Gastrocnemius medialis (tissue), 4 donors: Measurements from ENCODE around the gene DNAJB12. TPM values are rescaled to one million over a fixed set of nuclear protein-coding genes. Genes with fewer than 3 reads are reported as not detected.

ENCODE experiments used
- ATAC-seq, 2 donors: fragments of 150-250 bp; one replicate each; pipeline ENCODE4 v1.9.1; 2016
- DNase-seq, 2 donors: peaks; one replicate each; pipeline ENCODE4 v3.0.0-alpha.2; 2019
- H3K27ac ChIP-seq, 4 donors: fragments of 200-600 bp; sonication (generic); 1 replicate in 1 of 4; 2 replicates in 3 of 4; pipeline ENCODE4 v1.5.1; 2016 to 2018; ENCODE audit warnings: mild to moderate bottlenecking in 2 of 4, moderate library complexity in 1 of 4
- H3K27me3 ChIP-seq, 3 donors: fragments of 200-600 bp; sonication (generic) in 2 of 3; 1 replicate in 1 of 3; 2 replicates in 2 of 3; pipeline versions ENCODE4 v1.5.1 to v1.6.0; 2016 to 2019; ENCODE audit warnings: mild to moderate bottlenecking in 1 of 3, moderate library complexity in 1 of 3
- H3K36me3 ChIP-seq, 2 donors: fragments of 200-600 bp; sonication (generic) in 1 of 2; one replicate each; pipeline ENCODE4 v1.5.1; 2017 to 2018
- H3K4me1 ChIP-seq, 2 donors: fragments of 200-600 bp; sonication (generic) in 1 of 2; one replicate each; pipeline ENCODE4 v1.5.1; 2016 to 2017; ENCODE audit warnings: mild to moderate bottlenecking in 2 of 2
- H3K4me3 ChIP-seq, 4 donors: fragments of 200-600 bp; sonication (generic) in 3 of 4; 1 replicate in 1 of 4; 2 replicates in 3 of 4; pipeline ENCODE4 v1.5.1; 2016 to 2019; ENCODE audit warnings: mild to moderate bottlenecking in 2 of 4
- H3K9me3 ChIP-seq, 3 donors: fragments of 200-600 bp; sonication (generic) in 2 of 3; 1 replicate in 1 of 3; 2 replicates in 2 of 3; pipeline ENCODE4 v1.5.1; 2016 to 2019
- POLR2A ChIP-seq, 2 donors: fragments of 450-650 bp; IDR thresholded peaks; one replicate each; pipeline ENCODE4 v1.6.1; 2017; ENCODE audit warnings: antibody characterized with exemption in 2 of 2, mild to moderate bottlenecking in 2 of 2, moderate library complexity in 2 of 2
- in situ Hi-C, 4 donors: fragments of 200-750 bp; cut with MboI; loops; one replicate each; pipeline versions ENCODE4 v1.15.0 to v1.8.0; 2017; ENCODE audit warnings: low sequenced_read_pairs in 4 of 4
- intact Hi-C: fragments of 100-400 bp; cut with DNase I; formaldehyde crosslinking; loops from one replicate; pipeline ENCODE4 v1.15.1; 2023; ENCODE audit warnings: low total_unique reads
- total RNA-seq, 4 donors: library from RNA; depleted of rRNA; stranded (reverse); fragments of >200 nt; gene quantifications; one replicate each; pipeline versions ENCODE4 v1.1.0 to v1.2.3, GENCODE V29; 2016
- TF ChIP-seq, protein P1 (sequence below), 5 experiments: fragments of 450-650 bp in 3 of 5; fragments of 200-600 bp in 2 of 5; sonication (generic) in 2 of 5; IDR thresholded peaks in 4 of 5; conservative IDR thresholded peaks in 1 of 5; 1 replicate in 4 of 5; 2 replicates in 1 of 5; pipeline ENCODE4 v1.5.1; 2016 to 2019; ENCODE audit warnings: antibody characterized with exemption in 5 of 5, mild to moderate bottlenecking in 3 of 5, moderate library complexity in 3 of 5

The DNAJB12 gene
- total RNA-seq, 4 donors from 2014 or later, result 35.8 to 49.7 (median 39.0) TPM

DNA sequence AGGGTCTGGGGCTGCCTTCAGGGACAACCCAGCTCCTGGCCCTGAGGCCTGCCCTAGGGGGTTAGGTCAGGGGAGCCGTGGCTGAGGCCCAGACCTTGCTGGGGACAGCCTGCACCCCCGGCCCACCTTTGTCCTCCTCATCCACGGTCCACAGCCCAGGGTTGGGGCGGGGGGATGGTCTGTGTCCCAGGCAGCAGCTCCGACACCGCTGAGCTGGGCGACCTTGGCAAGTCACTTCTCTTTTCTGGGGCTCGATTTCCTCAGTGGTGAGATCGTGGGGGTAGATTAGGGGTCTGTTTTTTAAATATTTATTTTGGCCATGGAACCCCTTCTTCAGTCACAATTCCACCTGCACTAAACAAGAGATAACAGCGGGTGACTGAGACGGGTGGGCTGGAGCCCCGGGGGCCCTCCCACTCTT, 30.9 kb downstream of the DNAJB12 start:
- H3K4me1 ChIP-seq, result peaks cover 57 to 65% of the 10 kb centered on the region in 2 donors
- no peaks in the 10 kb centered on the region for H3K36me3 ChIP-seq
- H3K27me3 ChIP-seq, result no peaks in the 10 kb centered on the region
- no peaks in the 10 kb centered on the region for H3K9me3 ChIP-seq
- ATAC-seq (no peak), DNase-seq (peak in 1 of 2 donors; percentile 13)
- intact Hi-C loops, result no loop called here
- peak overlapping the region; percentile 20 to 96 (median 86) for H3K27ac ChIP-seq
- H3K4me3 ChIP-seq, result no peak overlapping the region
- in situ Hi-C loops, result loop anchor here in 1 of 4 donors (5.0 kb wide), 1 partner anchor 106 kb away; the partner anchor contains the start of genes ANAPC16 and ASCC1
- TF ChIP-seq POLR2A (IDR thresholded peaks at IDR 0.05), result no peak
- TF ChIP-seq, protein P1, sequence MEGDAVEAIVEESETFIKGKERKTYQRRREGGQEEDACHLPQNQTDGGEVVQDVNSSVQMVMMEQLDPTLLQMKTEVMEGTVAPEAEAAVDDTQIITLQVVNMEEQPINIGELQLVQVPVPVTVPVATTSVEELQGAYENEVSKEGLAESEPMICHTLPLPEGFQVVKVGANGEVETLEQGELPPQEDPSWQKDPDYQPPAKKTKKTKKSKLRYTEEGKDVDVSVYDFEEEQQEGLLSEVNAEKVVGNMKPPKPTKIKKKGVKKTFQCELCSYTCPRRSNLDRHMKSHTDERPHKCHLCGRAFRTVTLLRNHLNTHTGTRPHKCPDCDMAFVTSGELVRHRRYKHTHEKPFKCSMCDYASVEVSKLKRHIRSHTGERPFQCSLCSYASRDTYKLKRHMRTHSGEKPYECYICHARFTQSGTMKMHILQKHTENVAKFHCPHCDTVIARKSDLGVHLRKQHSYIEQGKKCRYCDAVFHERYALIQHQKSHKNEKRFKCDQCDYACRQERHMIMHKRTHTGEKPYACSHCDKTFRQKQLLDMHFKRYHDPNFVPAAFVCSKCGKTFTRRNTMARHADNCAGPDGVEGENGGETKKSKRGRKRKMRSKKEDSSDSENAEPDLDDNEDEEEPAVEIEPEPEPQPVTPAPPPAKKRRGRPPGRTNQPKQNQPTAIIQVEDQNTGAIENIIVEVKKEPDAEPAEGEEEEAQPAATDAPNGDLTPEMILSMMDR (IDR thresholded peaks at IDR 0.05 in 4 of 5, conservative IDR thresholded peaks at IDR 0.05 in 1 of 5), result no peak

DNA sequence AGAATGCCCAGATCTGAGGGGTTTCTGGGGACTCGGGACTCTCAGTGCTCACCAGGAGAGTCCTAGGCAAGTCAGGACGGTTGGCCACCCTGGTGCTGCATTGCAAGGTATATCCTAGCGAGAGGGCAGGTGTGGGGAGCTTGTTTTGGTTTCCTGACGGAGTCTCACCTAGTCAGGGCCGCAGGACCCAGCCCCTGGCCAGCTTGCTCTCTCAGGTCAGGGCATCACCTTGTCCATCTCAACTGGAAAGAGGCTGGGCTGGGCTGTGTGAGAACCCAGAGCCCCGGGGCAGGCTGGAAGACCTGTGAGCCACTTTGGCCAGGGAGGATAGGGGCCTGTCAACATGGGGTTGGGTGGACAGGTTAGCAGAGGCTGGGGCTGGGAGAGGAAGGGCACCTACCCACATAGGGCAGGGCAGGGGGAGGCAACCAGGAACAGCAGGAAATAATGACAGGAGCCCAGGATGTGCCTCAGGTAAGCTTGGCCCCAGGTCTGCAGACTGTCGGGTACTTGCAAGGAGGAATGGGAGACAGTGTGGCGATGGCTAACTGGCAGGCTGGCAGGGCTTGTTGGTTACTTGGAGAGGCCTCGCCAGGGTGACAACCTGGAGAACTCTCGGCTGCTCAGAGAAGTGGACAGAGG, 31.5 kb downstream of the DNAJB12 start:
- intact Hi-C loops, result no loop called here

DNA sequence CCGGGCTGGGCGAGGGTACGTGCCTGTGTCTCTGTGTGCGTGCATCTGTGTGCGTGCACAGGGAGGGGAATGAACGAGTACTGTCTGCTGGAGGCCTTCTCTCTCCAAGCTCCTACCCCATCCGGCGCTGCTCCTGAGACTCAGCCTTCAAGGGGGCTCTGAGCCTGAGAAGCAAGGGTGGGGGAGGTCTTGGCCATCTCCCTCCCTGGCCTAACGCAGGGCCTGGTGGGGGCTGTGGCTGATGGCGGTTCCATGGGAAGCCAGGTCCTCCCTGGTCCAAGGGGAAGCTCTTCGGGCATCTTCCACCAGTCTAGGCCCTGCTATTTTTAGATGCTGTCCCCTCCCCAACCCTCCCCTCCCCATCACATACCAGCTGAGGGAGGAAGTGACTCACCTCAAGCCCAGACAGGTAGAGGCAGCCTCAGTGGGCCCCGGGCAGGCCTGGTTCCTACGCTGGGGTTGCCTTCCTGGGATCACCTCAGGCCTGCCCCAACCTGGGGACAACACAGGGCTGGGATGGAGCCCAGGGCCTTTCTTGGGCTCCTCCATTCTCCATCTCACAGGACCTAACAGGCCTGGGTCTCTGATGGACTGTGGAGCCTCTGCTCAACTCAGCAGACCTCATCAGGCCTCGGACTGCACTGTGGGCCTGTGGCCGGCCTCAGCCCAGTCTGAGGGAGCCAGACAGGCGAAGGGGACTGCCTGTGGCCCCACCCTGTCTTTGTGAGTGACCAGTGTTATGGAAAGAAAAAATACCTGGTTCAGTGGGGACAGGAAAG, 32.2 kb downstream of the DNAJB12 start:
- Histone ChIP-seq H3K9me3 (no peaks in the 10 kb centered on the region), H3K27ac (peak overlapping the region in 2 of 4 donors; percentile 13 to 96), H3K27me3 (no peaks in the 10 kb centered on the region), H3K4me1 (peaks cover 52 to 62% of the 10 kb centered on the region in 2 donors), H3K4me3 (no peak overlapping the region), H3K36me3 (no peaks in the 10 kb centered on the region)
- in situ Hi-C loops (loop anchor here in 1 of 4 donors (5.0 kb wide), 1 partner anchor 105 kb away; the partner anchor contains the start of genes ANAPC16 and ASCC1), intact Hi-C loops (no loop called here)
- DNase-seq (peak in 1 of 2 donors; percentile 14), ATAC-seq (no peak)
- TF ChIP-seq POLR2A (IDR thresholded peaks at IDR 0.05), result no peak
- TF ChIP-seq, protein P1 (IDR thresholded peaks at IDR 0.05 in 4 of 5, conservative IDR thresholded peaks at IDR 0.05 in 1 of 5), result no peak

More for the DNA sequence above, 31.5 kb downstream of the DNAJB12 start:
- TF ChIP-seq POLR2A (IDR thresholded peaks at IDR 0.05), result no peak
- TF ChIP-seq, protein P1 (IDR thresholded peaks at IDR 0.05 in 4 of 5, conservative IDR thresholded peaks at IDR 0.05 in 1 of 5), result no peak
- Histone ChIP-seq H3K4me3 (no peak overlapping the region), H3K9me3 (no peaks in the 10 kb centered on the region), H3K27ac (peak overlapping the region; percentile 2 to 96 (median 52)), H3K27me3 (no peaks in the 10 kb centered on the region), H3K36me3 (no peaks in the 10 kb centered on the region), H3K4me1 (peaks cover 57 to 62% of the 10 kb centered on the region in 2 donors)
- ATAC-seq (no peak), DNase-seq (no peak)
- in situ Hi-C loops, result loop anchor here in 1 of 4 donors (5.0 kb wide), 1 partner anchor 106 kb away; the partner anchor contains the start of genes ANAPC16 and ASCC1

DNA sequence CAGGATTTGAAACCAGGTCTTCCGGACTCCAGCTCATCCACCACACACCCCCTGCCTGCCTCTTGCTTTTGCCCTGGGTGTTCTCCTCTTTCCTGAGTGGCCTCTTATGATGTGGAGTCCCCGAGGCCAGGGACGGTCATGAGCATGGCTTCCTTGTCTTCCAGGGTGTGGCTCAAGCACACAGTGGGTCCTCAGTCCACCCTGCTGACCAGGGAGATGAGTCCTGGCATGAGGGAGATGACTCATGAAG, 32.8 kb downstream of the DNAJB12 start:
- intact Hi-C loops, result no loop called here
- in situ Hi-C loops, result loop anchor here in 1 of 4 donors (5.0 kb wide), 1 partner anchor 105 kb away; the partner anchor contains the start of genes ANAPC16 and ASCC1
- ATAC-seq (no peak), DNase-seq (peak in 1 of 2 donors; percentile 17)
- H3K27me3 ChIP-seq, result no peaks in the 10 kb centered on the region
- no peaks in the 10 kb centered on the region for H3K36me3 ChIP-seq
- H3K9me3 ChIP-seq, result no peaks in the 10 kb centered on the region
- peak overlapping the region in 1 of 4 donors; percentile 96 for H3K27ac ChIP-seq
- TF ChIP-seq POLR2A (IDR thresholded peaks at IDR 0.05), result no peak
- TF ChIP-seq, protein P1 (IDR thresholded peaks at IDR 0.05 in 4 of 5, conservative IDR thresholded peaks at IDR 0.05 in 1 of 5), result no peak
- no peak overlapping the region for H3K4me3 ChIP-seq
- H3K4me1 ChIP-seq, result peaks cover 52 to 64% of the 10 kb centered on the region in 2 donors
